Activated CD4-positive, alpha-beta T cell treated with anti-CD3 and anti-CD28 coated beads, Interleukin-2, amount 10 ng/mL, durations not matched to agents 7 days and 5 days (primary cell): ENCODE results near the gene CDK7. TPM values are rescaled to one million over a fixed set of nuclear protein-coding genes. Genes with fewer than 3 reads are reported as not detected.
A peak's percentile ranks its signal among the peaks of the same experiment; 100 is the strongest.
"Not testable (repeated sequence)": the region's sequence is repeated elsewhere in the genome, so short reads cannot be mapped to it uniquely, and the experiment has no call there.

Experiments used
- CTCF ChIA-PET: fragments of 350-600 bp; sonication (Branson Sonifier 250); formaldehyde crosslinking; loops from one replicate; lab custom pipeline; 2021; ENCODE audit warnings: antibody characterized with exemption; lab: Charles Lee
- POLR2A ChIA-PET: fragments of 350-600 bp; sonication (Branson Sonifier 250); formaldehyde crosslinking; loops from one replicate; lab custom pipeline; 2021; ENCODE audit warnings: antibody characterized with exemption; lab: Charles Lee
- DNase-seq: peaks from one replicate; pipeline ENCODE4 v3.0.0-alpha.2; 2020
- H3K27ac Mint-ChIP-seq: one replicate; pipeline ENCODE4 v1.8.0; 2021; ENCODE audit warnings: mild to moderate bottlenecking, moderate library complexity, mixed read lengths
- H3K27me3 Mint-ChIP-seq: one replicate; pipeline ENCODE4 v1.8.0; 2021; ENCODE audit warnings: mixed read lengths
- H3K36me3 Mint-ChIP-seq: one replicate; pipeline ENCODE4 v1.8.0; 2021; ENCODE audit warnings: low read depth, mixed read lengths
- H3K4me1 Mint-ChIP-seq: one replicate; pipeline ENCODE4 v1.8.0; 2021; ENCODE audit warnings: mixed read lengths
- H3K4me3 Mint-ChIP-seq: one replicate; pipeline ENCODE4 v1.8.0; 2021; ENCODE audit warnings: mild to moderate bottlenecking, moderate library complexity, mixed read lengths
- H3K9me3 Mint-ChIP-seq: one replicate; pipeline ENCODE4 v1.8.0; 2021; ENCODE audit warnings: mixed read lengths
- total RNA-seq, 2 experiments: library from RNA; stranded (reverse); gene quantifications; one replicate each; pipeline ENCODE4 v1.2.3, GENCODE V29; 2021

The CDK7 gene
- total RNA-seq, 2 experiments from 2014 or later: 24.3 to 29.1 TPM

- Mint-ChIP-seq H3K9me3 (peaks cover 2% of the 10 kb centered on the region), H3K27me3 (no peaks in the 10 kb centered on the region), H3K4me1 (peaks cover 23% of the 10 kb centered on the region), H3K27ac (peak overlapping the region; percentile 98), H3K4me3 (peak overlapping the region; percentile 96), H3K36me3 (peaks cover 9% of the 10 kb centered on the region)
- ChIA-PET CTCF (interaction anchor here (0.6 kb wide), 1 partner anchor 127 kb away, joined by 3 read pairs; no protein-coding TSS in a partner anchor), POLR2A (interaction anchor here (0.6 to 0.7 kb wide), 3 partner anchors 29 to 181 kb away, joined by 3 to 4 read pairs (median 3); no protein-coding TSS in a partner anchor)
- DNase-seq: peak; percentile 93
These were observed 16.8 kb upstream of the CDK7 start for GRCh38 chr5:69217548-69218526.

- Mint-ChIP-seq H3K27me3 (no peaks in the 10 kb centered on the region), H3K4me3 (no peak overlapping the region), H3K27ac (no peak overlapping the region), H3K4me1 (peaks cover 23% of the 10 kb centered on the region), H3K9me3 (peaks cover 2% of the 10 kb centered on the region), H3K36me3 (peaks cover 4% of the 10 kb centered on the region)
- POLR2A ChIA-PET: interaction anchor here (0.5 kb wide), 1 partner anchor 47 kb away, joined by 3 read pairs; no protein-coding TSS in a partner anchor
- no peak for DNase-seq
- CTCF ChIA-PET: interaction anchor here (1.0 to 1.5 kb wide), 3 partner anchors 11 to 30 kb away, joined by 3 to 7 read pairs (median 4); partner anchors contain the start of genes CDK7 and CENPH
These were observed 14.7 kb upstream of the CDK7 start for GRCh38 chr5:69219939-69220338.

- H3K4me3 Mint-ChIP-seq, H3K36me3 Mint-ChIP-seq, H3K27me3 Mint-ChIP-seq, H3K9me3 Mint-ChIP-seq, DNase-seq, H3K27ac Mint-ChIP-seq: not testable (repeated sequence)
- ChIA-PET CTCF (interaction anchor here (1.0 to 1.5 kb wide), 2 partner anchors 11 to 14 kb away, joined by 3 to 7 read pairs; partner anchors contain the start of gene CDK7), POLR2A (interaction anchor here (0.5 kb wide), 1 partner anchor 47 kb away, joined by 3 read pairs; no protein-coding TSS in a partner anchor)
- H3K4me1 Mint-ChIP-seq: peaks cover 23% of the 10 kb centered on the region
These were observed 14.3 kb upstream of the CDK7 start for GRCh38 chr5:69220371-69220770.

GRCh38 chr5:69220833-69221232 is 13.9 kb upstream of the CDK7 start:
- H3K27ac Mint-ChIP-seq, DNase-seq, H3K27me3 Mint-ChIP-seq, POLR2A ChIA-PET, H3K36me3 Mint-ChIP-seq, H3K4me3 Mint-ChIP-seq, H3K9me3 Mint-ChIP-seq: not testable (repeated sequence)
- H3K4me1 Mint-ChIP-seq: peaks cover 23% of the 10 kb centered on the region
- CTCF ChIA-PET: interaction anchor here (1.5 kb wide), 1 partner anchor 14 kb away, joined by 7 read pairs; the partner anchor contains the start of gene CDK7

- Mint-ChIP-seq H3K27ac (no peak overlapping the region), H3K36me3 (peaks cover 10% of the 10 kb centered on the region), H3K9me3 (peaks cover 2% of the 10 kb centered on the region), H3K27me3 (no peaks in the 10 kb centered on the region), H3K4me3 (no peak overlapping the region), H3K4me1 (peaks cover 2% of the 10 kb centered on the region)
- ChIA-PET CTCF (no interaction called here), POLR2A (no interaction called here)
- DNase-seq: no peak
These were observed 10.2 kb upstream of the CDK7 start for GRCh38 chr5:69224520-69224919.

- no peak overlapping the region for H3K27ac Mint-ChIP-seq
- H3K4me3 Mint-ChIP-seq: no peak overlapping the region
- ChIA-PET CTCF (interaction anchor here (0.6 kb wide), 1 partner anchor 64 kb away, joined by 4 read pairs; no protein-coding TSS in a partner anchor), POLR2A (no interaction called here)
- H3K27me3 Mint-ChIP-seq: no peaks in the 10 kb centered on the region
- peaks cover 2% of the 10 kb centered on the region for H3K4me1 Mint-ChIP-seq
- peaks cover 13% of the 10 kb centered on the region for H3K36me3 Mint-ChIP-seq
- H3K9me3 Mint-ChIP-seq: no peaks in the 10 kb centered on the region
- no peak for DNase-seq
These were observed 8.8 kb upstream of the CDK7 start for GRCh38 chr5:69225860-69226259.

- peaks cover 7% of the 10 kb centered on the region for H3K4me1 Mint-ChIP-seq
- H3K27me3 Mint-ChIP-seq: no peaks in the 10 kb centered on the region
- H3K36me3 Mint-ChIP-seq: peaks cover 13% of the 10 kb centered on the region
- no peak overlapping the region for H3K4me3 Mint-ChIP-seq
- H3K9me3 Mint-ChIP-seq: no peaks in the 10 kb centered on the region
- no peak overlapping the region for H3K27ac Mint-ChIP-seq
- ChIA-PET CTCF (interaction anchor here (0.5 kb wide), 1 partner anchor 136 kb away, joined by 3 read pairs; no protein-coding TSS in a partner anchor), POLR2A (no interaction called here)
- DNase-seq: no peak
These were observed 4.5 kb upstream of the CDK7 start for GRCh38 chr5:69230181-69230580.

GRCh38 chr5:69231281-69231680 is 3.4 kb upstream of the CDK7 start:
- peaks cover 14% of the 10 kb centered on the region for H3K36me3 Mint-ChIP-seq
- no peaks in the 10 kb centered on the region for H3K27me3 Mint-ChIP-seq
- peaks cover 16% of the 10 kb centered on the region for H3K4me1 Mint-ChIP-seq
- POLR2A ChIA-PET: interaction anchor here (0.6 kb wide), 1 partner anchor 103 kb away, joined by 3 read pairs; no protein-coding TSS in a partner anchor
- H3K27ac Mint-ChIP-seq: no peak overlapping the region
- H3K4me3 Mint-ChIP-seq: no peak overlapping the region
- DNase-seq: no peak
- CTCF ChIA-PET: interaction anchor here (1.1 to 1.2 kb wide), 2 partner anchors 11 to 103 kb away, joined by 3 read pairs; no protein-coding TSS in a partner anchor
- no peaks in the 10 kb centered on the region for H3K9me3 Mint-ChIP-seq

- H3K36me3 Mint-ChIP-seq: peaks cover 16% of the 10 kb centered on the region
- no peak overlapping the region for H3K27ac Mint-ChIP-seq
- no peaks in the 10 kb centered on the region for H3K27me3 Mint-ChIP-seq
- ChIA-PET CTCF (interaction anchor here (1.2 kb wide), 1 partner anchor 103 kb away, joined by 3 read pairs; no protein-coding TSS in a partner anchor), POLR2A (interaction anchor here (0.6 kb wide), 1 partner anchor 103 kb away, joined by 3 read pairs; no protein-coding TSS in a partner anchor)
- no peak for DNase-seq
- H3K4me1 Mint-ChIP-seq: peaks cover 18% of the 10 kb centered on the region
- H3K4me3 Mint-ChIP-seq: no peak overlapping the region
- H3K9me3 Mint-ChIP-seq: no peaks in the 10 kb centered on the region
These were observed 2.8 kb upstream of the CDK7 start for GRCh38 chr5:69231851-69232250.

- H3K9me3 Mint-ChIP-seq, DNase-seq, H3K27me3 Mint-ChIP-seq, CTCF ChIA-PET: not testable (repeated sequence)
- Mint-ChIP-seq H3K27ac (peak overlapping the region; percentile 58), H3K4me3 (peak overlapping the region; percentile 47), H3K36me3 (peaks cover 36% of the 10 kb centered on the region), H3K4me1 (peaks cover 36% of the 10 kb centered on the region)
- POLR2A ChIA-PET: interaction anchor here (0.5 kb wide), 1 partner anchor 78 kb away, joined by 6 read pairs; no protein-coding TSS in a partner anchor
These were observed 2.0 kb downstream of the CDK7 start for GRCh38 chr5:69236733-69237132.

GRCh38 chr5:69237877-69238276 is 3.2 kb downstream of the CDK7 start:
- Mint-ChIP-seq H3K4me3 (no peak overlapping the region), H3K9me3 (no peaks in the 10 kb centered on the region), H3K4me1 (peaks cover 40% of the 10 kb centered on the region), H3K36me3 (peaks cover 41% of the 10 kb centered on the region), H3K27me3 (no peaks in the 10 kb centered on the region), H3K27ac (peak overlapping the region; percentile 33)
- DNase-seq: no peak
- POLR2A ChIA-PET: no interaction called here
- CTCF ChIA-PET: interaction anchor here (0.7 kb wide), 1 partner anchor 49 kb away, joined by 3 read pairs; no protein-coding TSS in a partner anchor

- Mint-ChIP-seq H3K27me3 (no peaks in the 10 kb centered on the region), H3K9me3 (no peaks in the 10 kb centered on the region), H3K36me3 (peaks cover 44% of the 10 kb centered on the region), H3K27ac (no peak overlapping the region), H3K4me3 (no peak overlapping the region), H3K4me1 (peaks cover 41% of the 10 kb centered on the region)
- ChIA-PET POLR2A (no interaction called here), CTCF (interaction anchor here (0.7 kb wide), 1 partner anchor 50 kb away, joined by 3 read pairs; no protein-coding TSS in a partner anchor)
- DNase-seq: no peak
These were observed 4.1 kb downstream of the CDK7 start for GRCh38 chr5:69238760-69239251.
